ENCODE data around the gene URI1. TPM values are rescaled to one million over a fixed set of nuclear protein-coding genes. Genes with fewer than 3 reads are reported as not detected.

Gene URI1
- total RNA-seq, 1 donor from 2014 or later, result 61.7 TPM

DNA sequence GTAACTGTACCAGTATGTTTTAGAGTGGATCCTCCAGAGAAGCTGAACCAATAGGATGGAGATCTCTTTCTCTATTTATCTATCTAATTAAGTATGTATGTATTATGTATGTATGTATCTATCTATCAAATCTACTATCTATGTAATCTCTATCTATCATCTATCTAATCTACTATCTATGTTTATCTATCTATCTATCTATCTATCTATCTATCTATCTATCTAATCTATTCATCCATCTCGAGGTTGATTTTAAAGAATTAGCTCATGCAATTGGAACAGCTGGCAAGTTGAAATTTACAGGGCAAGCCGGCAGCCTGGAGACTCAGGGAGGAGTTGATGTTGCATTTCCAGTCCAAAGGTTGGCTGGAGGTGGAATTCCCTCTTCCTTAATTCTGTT lies 112.2 kb downstream of the URI1 start:
- no peak for DNase-seq (ENCODE audit: low spot score in 2 of 2, unreplicated experiment in 2 of 2)
- Mint-ChIP-seq H3K36me3 (no peaks in the 10 kb centered on the region), H3K4me3 (no peak overlapping the region), H3K27ac (no peak overlapping the region), H3K27me3 (ENCODE audit: low read depth) (peaks cover 5% of the 10 kb centered on the region), H3K9me3 (peaks cover 15% of the 10 kb centered on the region), H3K4me1 (peaks cover 16% of the 10 kb centered on the region)
- TF ChIP-seq, protein P1, sequence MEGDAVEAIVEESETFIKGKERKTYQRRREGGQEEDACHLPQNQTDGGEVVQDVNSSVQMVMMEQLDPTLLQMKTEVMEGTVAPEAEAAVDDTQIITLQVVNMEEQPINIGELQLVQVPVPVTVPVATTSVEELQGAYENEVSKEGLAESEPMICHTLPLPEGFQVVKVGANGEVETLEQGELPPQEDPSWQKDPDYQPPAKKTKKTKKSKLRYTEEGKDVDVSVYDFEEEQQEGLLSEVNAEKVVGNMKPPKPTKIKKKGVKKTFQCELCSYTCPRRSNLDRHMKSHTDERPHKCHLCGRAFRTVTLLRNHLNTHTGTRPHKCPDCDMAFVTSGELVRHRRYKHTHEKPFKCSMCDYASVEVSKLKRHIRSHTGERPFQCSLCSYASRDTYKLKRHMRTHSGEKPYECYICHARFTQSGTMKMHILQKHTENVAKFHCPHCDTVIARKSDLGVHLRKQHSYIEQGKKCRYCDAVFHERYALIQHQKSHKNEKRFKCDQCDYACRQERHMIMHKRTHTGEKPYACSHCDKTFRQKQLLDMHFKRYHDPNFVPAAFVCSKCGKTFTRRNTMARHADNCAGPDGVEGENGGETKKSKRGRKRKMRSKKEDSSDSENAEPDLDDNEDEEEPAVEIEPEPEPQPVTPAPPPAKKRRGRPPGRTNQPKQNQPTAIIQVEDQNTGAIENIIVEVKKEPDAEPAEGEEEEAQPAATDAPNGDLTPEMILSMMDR (IDR thresholded peaks at IDR 0.05; ENCODE audit: unreplicated experiment), result no peak

DNA sequence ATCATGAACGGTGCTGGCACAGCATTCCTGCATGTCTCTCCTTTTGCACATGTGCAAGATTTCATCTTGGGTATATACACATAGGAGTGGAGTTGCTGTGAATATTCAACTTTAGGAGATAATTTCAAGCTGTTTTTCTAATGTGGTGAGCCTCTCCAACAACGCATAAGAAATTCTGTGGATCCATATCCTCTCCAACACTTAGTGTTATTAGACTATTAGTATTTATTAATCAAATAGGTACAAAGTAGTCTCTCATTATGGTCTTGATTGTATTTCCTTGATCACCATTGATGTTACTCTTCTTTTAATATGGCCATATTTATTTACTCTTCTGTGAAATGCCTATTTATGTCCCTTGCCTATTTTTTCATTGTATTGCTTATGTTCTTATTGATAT lies 114.5 kb downstream of the URI1 start:
- H3K4me3 Mint-ChIP-seq, result no peak overlapping the region
- TF ChIP-seq, protein P1 (IDR thresholded peaks at IDR 0.05; ENCODE audit: unreplicated experiment), result no peak
- peaks cover 15% of the 10 kb centered on the region for H3K9me3 Mint-ChIP-seq
- peaks cover 5% of the 10 kb centered on the region for H3K27me3 Mint-ChIP-seq (ENCODE audit: low read depth)
- no peak overlapping the region for H3K27ac Mint-ChIP-seq
- peaks cover 5% of the 10 kb centered on the region for H3K4me1 Mint-ChIP-seq
- H3K36me3 Mint-ChIP-seq, result no peaks in the 10 kb centered on the region
- no peak for DNase-seq (ENCODE audit: low spot score in 2 of 2, unreplicated experiment in 2 of 2)

DNA sequence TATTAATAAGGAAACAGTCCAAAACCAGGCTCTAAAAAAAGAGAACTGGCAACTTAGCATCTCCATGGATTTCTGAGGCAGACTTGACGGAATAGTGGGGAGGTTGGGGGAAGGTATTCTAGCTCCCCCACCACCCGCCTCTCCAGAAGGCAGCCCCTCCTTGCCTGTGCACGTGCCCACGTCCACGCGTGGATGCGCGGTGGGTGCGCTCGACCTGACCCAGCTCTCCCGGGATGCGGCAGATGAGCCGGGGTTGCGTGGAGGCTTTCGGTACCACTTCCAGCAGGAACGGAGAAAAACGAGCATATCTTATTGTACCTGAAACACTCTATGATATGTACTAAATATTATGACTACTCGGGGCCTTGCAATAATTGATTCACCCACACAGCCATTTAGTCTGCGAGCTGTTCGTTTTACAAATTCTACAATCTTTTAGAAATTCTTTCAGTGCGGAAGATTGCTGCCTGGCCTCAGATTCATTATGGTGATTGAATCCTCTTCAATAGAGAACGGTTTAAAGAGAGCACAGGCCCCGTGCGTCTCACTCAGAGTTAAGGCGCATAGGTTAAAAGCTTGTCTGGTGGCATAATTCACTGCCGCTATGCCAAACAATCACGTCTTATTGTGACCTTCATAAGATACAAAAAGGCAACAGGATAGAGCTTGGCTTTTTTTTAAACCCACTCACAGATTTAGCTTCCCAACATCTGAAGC lies 117.9 kb downstream of the URI1 start:
- no peaks in the 10 kb centered on the region for H3K36me3 Mint-ChIP-seq
- TF ChIP-seq, protein P1 (IDR thresholded peaks at IDR 0.05; ENCODE audit: unreplicated experiment), result no peak
- no peak overlapping the region for H3K4me3 Mint-ChIP-seq
- no peaks in the 10 kb centered on the region for H3K27me3 Mint-ChIP-seq (ENCODE audit: low read depth)
- H3K27ac Mint-ChIP-seq, result no peak overlapping the region
- no peaks in the 10 kb centered on the region for H3K4me1 Mint-ChIP-seq
- DNase-seq (ENCODE audit: low spot score in 2 of 2, unreplicated experiment in 2 of 2), result no peak
- H3K9me3 Mint-ChIP-seq, result peaks cover 15% of the 10 kb centered on the region

DNA sequence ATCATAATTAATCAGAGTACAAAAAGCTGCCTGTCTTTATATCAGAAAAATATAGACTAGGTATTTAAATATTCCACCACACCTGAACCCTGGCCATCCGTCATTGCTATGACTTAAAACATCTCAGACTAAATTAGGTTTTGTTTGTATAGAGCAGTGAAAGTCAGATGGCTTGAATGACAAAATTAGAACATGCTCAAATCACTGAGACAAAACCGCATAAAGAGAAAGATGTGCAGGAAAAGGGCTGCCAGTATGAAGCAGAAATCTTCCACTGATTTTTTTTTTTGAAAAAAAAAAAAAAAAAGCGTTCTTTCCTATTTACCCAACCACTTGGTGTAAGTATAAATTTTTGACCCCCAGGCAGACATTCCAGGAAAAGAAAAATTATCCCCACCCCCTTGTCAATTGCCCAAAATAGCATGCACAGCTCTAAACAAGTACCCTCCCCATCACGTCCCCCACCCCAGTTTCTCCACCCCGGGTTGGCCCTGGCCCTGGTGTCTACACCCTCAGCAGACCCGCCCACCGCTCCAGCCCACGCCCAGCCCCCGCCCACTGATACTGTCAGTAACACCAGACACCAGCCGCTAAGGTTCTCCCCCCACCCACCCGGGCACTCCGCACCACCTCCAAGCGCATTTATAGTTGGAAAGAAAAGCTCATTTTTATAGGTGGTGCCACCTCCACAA lies 118.6 kb downstream of the URI1 start:
- Mint-ChIP-seq H3K9me3 (peaks cover 15% of the 10 kb centered on the region), H3K27me3 (ENCODE audit: low read depth) (no peaks in the 10 kb centered on the region), H3K36me3 (no peaks in the 10 kb centered on the region), H3K27ac (no peak overlapping the region), H3K4me1 (no peaks in the 10 kb centered on the region), H3K4me3 (no peak overlapping the region)
- no peak for DNase-seq (ENCODE audit: low spot score in 2 of 2, unreplicated experiment in 2 of 2)
- TF ChIP-seq, protein P1 (IDR thresholded peaks at IDR 0.05; ENCODE audit: unreplicated experiment), result no peak

DNA sequence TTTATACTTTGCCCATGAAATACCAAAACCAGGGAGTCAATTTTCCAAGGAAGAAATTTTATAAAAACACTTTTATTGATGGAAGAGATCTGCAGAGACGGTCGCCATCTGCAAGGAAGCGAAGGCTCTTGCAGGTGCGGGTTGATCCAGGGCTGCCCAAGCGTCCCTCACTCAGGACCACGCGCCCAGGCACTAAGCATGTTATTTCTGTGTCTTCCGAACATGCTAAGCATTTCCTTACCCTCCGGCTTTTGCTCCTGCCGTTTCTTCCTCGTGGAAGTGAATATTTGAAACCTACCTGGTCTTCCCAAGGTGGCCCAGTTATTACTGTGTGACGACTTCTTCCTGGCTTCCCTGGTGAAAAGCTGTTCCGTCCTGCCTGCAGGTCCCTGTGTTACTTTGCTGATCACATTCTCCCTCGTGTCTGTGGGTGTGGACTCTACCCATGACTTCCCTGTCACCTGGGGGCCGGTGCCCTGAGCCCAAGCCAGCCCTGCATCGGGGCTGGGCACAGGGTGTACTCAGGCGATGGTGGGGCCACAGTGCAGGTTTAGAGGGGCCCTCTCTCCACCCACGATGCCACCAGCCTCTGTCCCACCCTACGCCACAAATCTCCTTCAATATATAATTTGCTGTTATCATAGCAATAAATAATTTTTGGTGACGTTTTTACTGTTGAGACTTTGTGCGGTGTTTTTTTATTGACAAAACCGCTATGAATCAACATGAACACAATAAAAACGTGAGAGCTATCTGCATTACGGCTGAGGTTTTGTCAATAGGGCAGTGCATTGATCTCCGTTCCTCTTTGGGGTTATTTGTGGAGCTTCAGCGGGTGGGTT lies 119.4 kb downstream of the URI1 start:
- Mint-ChIP-seq H3K27me3 (ENCODE audit: low read depth) (no peaks in the 10 kb centered on the region), H3K36me3 (no peaks in the 10 kb centered on the region), H3K4me3 (no peak overlapping the region), H3K4me1 (no peaks in the 10 kb centered on the region), H3K27ac (no peak overlapping the region), H3K9me3 (peaks cover 9% of the 10 kb centered on the region)
- TF ChIP-seq, protein P1 (IDR thresholded peaks at IDR 0.05; ENCODE audit: unreplicated experiment), result no peak
- DNase-seq (ENCODE audit: low spot score in 2 of 2, unreplicated experiment in 2 of 2), result peak in 1 of 2 experiments; percentile 14

All from mesothelial cell of epicardium (in vitro differentiated cells).